OCI-LY1 (cell line): ENCODE results near the gene CDK17.

Experiments
- H2AFZ ChIP-seq: fragments of 200-600 bp; sonication (generic), shearing (Covaris generic); 2 replicates; pipeline ENCODE4 v1.6.0; 2014; ENCODE audit warnings: antibody characterized with exemption, mild to moderate bottlenecking, low read length
- H3F3A ChIP-seq: fragments of 200-600 bp; sonication (generic), shearing (Covaris generic); 2 replicates; pipeline ENCODE4 v1.6.0; 2014; ENCODE audit warnings: mild to moderate bottlenecking, antibody characterized with exemption, low read length, moderate library complexity; ENCODE audit not compliant: insufficient read depth
- H3K27ac ChIP-seq: fragments of 200-600 bp; sonication (generic); 2 replicates; pipeline ENCODE4 v1.5.1; 2014; ENCODE audit warnings: low read length, mixed run types, mild to moderate bottlenecking, low read depth; ENCODE audit not compliant: poor library complexity, severe bottlenecking
- H3K27me3 ChIP-seq: fragments of 200-600 bp; sonication (generic); 2 replicates; pipeline ENCODE4 v1.6.0; 2014; ENCODE audit warnings: antibody characterized with exemption, mild to moderate bottlenecking, low read length, moderate library complexity; ENCODE audit not compliant: insufficient read depth
- H3K36me3 ChIP-seq: fragments of 200-600 bp; sonication (generic); 2 replicates; pipeline ENCODE4 v1.6.1; 2014; ENCODE audit warnings: mild to moderate bottlenecking, antibody characterized with exemption, low read length, moderate library complexity, mixed read lengths; ENCODE audit not compliant: insufficient read depth
- H3K4me1 ChIP-seq: fragments of 200-600 bp; sonication (generic); 2 replicates; pipeline ENCODE4 v1.5.1; 2014; ENCODE audit warnings: mild to moderate bottlenecking, low read length, moderate library complexity; ENCODE audit not compliant: insufficient read depth, severe bottlenecking
- H3K4me2 ChIP-seq: fragments of 200-600 bp; sonication (generic), shearing (Covaris generic); 2 replicates; pipeline ENCODE4 v1.6.1; 2014; ENCODE audit warnings: low read length
- H3K4me3 ChIP-seq: fragments of 200-600 bp; sonication (generic); 2 replicates; pipeline ENCODE4 v1.5.1; 2014; ENCODE audit warnings: low read length, low read depth, mild to moderate bottlenecking, mixed read lengths; ENCODE audit not compliant: poor library complexity, severe bottlenecking
- H3K79me2 ChIP-seq: fragments of 200-600 bp; shearing (Covaris generic); 2 replicates; pipeline ENCODE4 v1.6.1; 2016; ENCODE audit warnings: mixed run types, low read length, mixed read lengths; ENCODE audit not compliant: insufficient read depth
- H3K9ac ChIP-seq: fragments of 200-600 bp; sonication (generic), shearing (Covaris generic); 2 replicates; pipeline ENCODE4 v1.6.1; 2014; ENCODE audit warnings: mild to moderate bottlenecking, low read length, mixed read lengths
- H3K9me2 ChIP-seq: fragments of 200-600 bp; sonication (generic), shearing (Covaris generic); 2 replicates; pipeline ENCODE4 v1.6.1; 2014; ENCODE audit warnings: low read depth, mild to moderate bottlenecking, low read length, mixed read lengths
- H3K9me3 ChIP-seq: fragments of 200-600 bp; shearing (Covaris generic); 2 replicates; pipeline ENCODE4 v1.6.1; 2014; ENCODE audit warnings: low read length, mixed read lengths
- H4K20me1 ChIP-seq: fragments of 200-600 bp; sonication (generic), shearing (Covaris generic); 2 replicates; pipeline ENCODE4 v1.6.0; 2016; ENCODE audit warnings: mild to moderate bottlenecking, low read length; ENCODE audit not compliant: insufficient read depth
- EZH2 ChIP-seq: fragments of 200-600 bp; sonication (generic), shearing (Covaris generic); IDR thresholded peaks from 2 replicates; pipeline ENCODE4 v1.8.0; 2017; ENCODE audit warnings: borderline replicate concordance, mixed run types, mild to moderate bottlenecking, antibody characterized with exemption, low read length, moderate library complexity, mixed read lengths
- TF ChIP-seq, protein P1 (sequence below): fragments of 200-600 bp; sonication (generic), shearing (Covaris generic); IDR thresholded peaks from 2 replicates; pipeline ENCODE4 v1.5.1; 2017; ENCODE audit warnings: mild to moderate bottlenecking, antibody characterized with exemption, low read length, moderate library complexity, mixed read lengths

Gene CDK17

GRCh38 chr12:96445691-96446583 is 45.7 kb upstream of the CDK17 start:
- TF ChIP-seq, protein P1, sequence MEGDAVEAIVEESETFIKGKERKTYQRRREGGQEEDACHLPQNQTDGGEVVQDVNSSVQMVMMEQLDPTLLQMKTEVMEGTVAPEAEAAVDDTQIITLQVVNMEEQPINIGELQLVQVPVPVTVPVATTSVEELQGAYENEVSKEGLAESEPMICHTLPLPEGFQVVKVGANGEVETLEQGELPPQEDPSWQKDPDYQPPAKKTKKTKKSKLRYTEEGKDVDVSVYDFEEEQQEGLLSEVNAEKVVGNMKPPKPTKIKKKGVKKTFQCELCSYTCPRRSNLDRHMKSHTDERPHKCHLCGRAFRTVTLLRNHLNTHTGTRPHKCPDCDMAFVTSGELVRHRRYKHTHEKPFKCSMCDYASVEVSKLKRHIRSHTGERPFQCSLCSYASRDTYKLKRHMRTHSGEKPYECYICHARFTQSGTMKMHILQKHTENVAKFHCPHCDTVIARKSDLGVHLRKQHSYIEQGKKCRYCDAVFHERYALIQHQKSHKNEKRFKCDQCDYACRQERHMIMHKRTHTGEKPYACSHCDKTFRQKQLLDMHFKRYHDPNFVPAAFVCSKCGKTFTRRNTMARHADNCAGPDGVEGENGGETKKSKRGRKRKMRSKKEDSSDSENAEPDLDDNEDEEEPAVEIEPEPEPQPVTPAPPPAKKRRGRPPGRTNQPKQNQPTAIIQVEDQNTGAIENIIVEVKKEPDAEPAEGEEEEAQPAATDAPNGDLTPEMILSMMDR, result no peak
- TF ChIP-seq EZH2, result no peak
- Histone ChIP-seq H3K79me2 (no peaks in the 10 kb centered on the region), H3K36me3 (no peaks in the 10 kb centered on the region), H3K4me1 (no peaks in the 10 kb centered on the region), H3K27ac (no peak overlapping the region), H3K4me3 (no peak overlapping the region), H3K4me2 (no peak overlapping the region), H3K27me3 (no peaks in the 10 kb centered on the region), H3K9me3 (no peaks in the 10 kb centered on the region), H4K20me1 (no peaks in the 10 kb centered on the region), H3K9me2 (no peaks in the 10 kb centered on the region), H2AFZ (no peak overlapping the region), H3F3A (no peaks in the 10 kb centered on the region), H3K9ac (no peak overlapping the region)

- Histone ChIP-seq H4K20me1 (no peaks in the 10 kb centered on the region), H3K9me3 (no peaks in the 10 kb centered on the region), H3K4me1 (no peaks in the 10 kb centered on the region), H3K27me3 (no peaks in the 10 kb centered on the region), H3K4me3 (no peak overlapping the region), H2AFZ (no peak overlapping the region), H3K4me2 (no peak overlapping the region), H3K9ac (no peak overlapping the region), H3K27ac (no peak overlapping the region), H3K36me3 (no peaks in the 10 kb centered on the region), H3K9me2 (no peaks in the 10 kb centered on the region), H3F3A (no peaks in the 10 kb centered on the region), H3K79me2 (no peaks in the 10 kb centered on the region)
- TF ChIP-seq EZH2, result no peak
- TF ChIP-seq, protein P1, result no peak
Measured at GRCh38 chr12:96444399-96444798, 44.2 kb upstream of the CDK17 start.

- Histone ChIP-seq H3K9ac (no peak overlapping the region), H4K20me1 (no peaks in the 10 kb centered on the region), H2AFZ (no peak overlapping the region)
Measured at GRCh38 chr12:96442906-96443305, 42.7 kb upstream of the CDK17 start.

More at GRCh38 chr12:96442906-96443305, 42.7 kb upstream of the CDK17 start:
- H3K4me1 ChIP-seq, result no peaks in the 10 kb centered on the region
- no peaks in the 10 kb centered on the region for H3F3A ChIP-seq
- no peaks in the 10 kb centered on the region for H3K9me3 ChIP-seq
- H3K9me2 ChIP-seq, result no peaks in the 10 kb centered on the region
- H3K36me3 ChIP-seq, result no peaks in the 10 kb centered on the region
- TF ChIP-seq, protein P1, result no peak
- no peak for TF ChIP-seq EZH2
- no peak overlapping the region for H3K4me2 ChIP-seq
- H3K79me2 ChIP-seq, result no peaks in the 10 kb centered on the region
- H3K27me3 ChIP-seq, result no peaks in the 10 kb centered on the region
- H3K27ac ChIP-seq, result no peak overlapping the region
- no peak overlapping the region for H3K4me3 ChIP-seq
